DND-41 (cell line): Measurements from ENCODE around the gene NEAT1.

Experiments
- ATAC-seq: fragments of 200-7000 bp; cut with Tn5 transposase; 3 replicates; pipeline ENCODE4 v1.9.1; 2021; ENCODE audit warnings: low read depth; ENCODE audit not compliant: insufficient read depth
- DNase-seq: peaks from one replicate; pipeline ENCODE4 v3.0.0-alpha.2; 2020
- H2AFZ ChIP-seq: 2 replicates; pipeline ENCODE4 v1.6.0; 2012; ENCODE audit warnings: low read depth, low read length
- H3K27ac ChIP-seq: 2 replicates; pipeline ENCODE4 v1.5.1; 2012; ENCODE audit warnings: low read length, inconsistent platforms
- H3K27me3 ChIP-seq: fragments of 200-600 bp; sonication (generic); 2 replicates; pipeline ENCODE4 v1.6.0; 2012; ENCODE audit warnings: low read length, mild to moderate bottlenecking, inconsistent platforms; ENCODE audit not compliant: insufficient read depth, poor library complexity
- H3K36me3 ChIP-seq: 2 replicates; pipeline ENCODE4 v1.5.1; 2012; ENCODE audit warnings: low read length, inconsistent platforms; ENCODE audit not compliant: insufficient read depth
- H3K4me1 ChIP-seq: 2 replicates; pipeline ENCODE4 v1.5.1; 2012; ENCODE audit warnings: mild to moderate bottlenecking, low read length; ENCODE audit not compliant: insufficient read depth
- H3K4me2 ChIP-seq: 2 replicates; pipeline ENCODE4 v1.6.0; 2012; ENCODE audit warnings: mild to moderate bottlenecking, moderate library complexity, low read length, inconsistent platforms; ENCODE audit not compliant: insufficient read depth
- H3K4me3 ChIP-seq, 2 experiments: fragments of 200-600 bp in 1 of 2; shearing (Covaris generic) in 1 of 2; 2 replicates each; pipeline ENCODE4 v1.5.1; 2012 to 2016; ENCODE audit warnings: inconsistent platforms in 2 of 2, low read length in 2 of 2, mild to moderate bottlenecking in 2 of 2, low read depth in 1 of 2, moderate library complexity in 1 of 2
- H3K79me2 ChIP-seq: 2 replicates; pipeline ENCODE4 v1.6.0; 2012; ENCODE audit warnings: low read length, inconsistent platforms; ENCODE audit not compliant: insufficient read depth
- H3K9ac ChIP-seq: 2 replicates; pipeline ENCODE4 v1.6.0; 2012; ENCODE audit warnings: low read depth, mild to moderate bottlenecking, inconsistent platforms, low read length, moderate library complexity
- H3K9me3 ChIP-seq: 2 replicates; pipeline ENCODE4 v1.5.1; 2012; ENCODE audit warnings: low read length, moderate library complexity, mild to moderate bottlenecking, inconsistent platforms; ENCODE audit not compliant: insufficient read depth, severe bottlenecking
- H4K20me1 ChIP-seq: 2 replicates; pipeline ENCODE4 v1.6.0; 2012; ENCODE audit warnings: low read length; ENCODE audit not compliant: insufficient read depth
- CTCF ChIP-seq: IDR thresholded peaks from 2 replicates; pipeline ENCODE4 v1.5.1; 2012; ENCODE audit warnings: borderline replicate concordance, low read length, moderate library complexity, mild to moderate bottlenecking; ENCODE audit not compliant: poor library complexity, severe bottlenecking; ENCODE audit errors: extremely low read depth
- EZH2 ChIP-seq: IDR thresholded peaks from 3 replicates; pipeline ENCODE4 v1.6.1; 2012; ENCODE audit warnings: borderline replicate concordance, low read depth, mild to moderate bottlenecking, moderate library complexity, low read length, inconsistent platforms; ENCODE audit not compliant: severe bottlenecking

NEAT1 gene

GRCh38 chr11:65390099-65390941, 32.3 kb upstream of the NEAT1 start:
- Histone ChIP-seq H3K9ac (no peak overlapping the region), H3K79me2 (peaks cover 75% of the 10 kb centered on the region), H4K20me1 (peaks cover 26% of the 10 kb centered on the region), H3K4me1 (peaks cover 43% of the 10 kb centered on the region), H3K4me2 (peak overlapping the region; percentile 91; the same call in 1 of the 2 replicates), H2AFZ (no peak overlapping the region), H3K36me3 (peaks cover 61% of the 10 kb centered on the region), H3K27me3 (no peaks in the 10 kb centered on the region), H3K27ac (peak overlapping the region; percentile 44), H3K4me3 (no peak overlapping the region), H3K9me3 (no peaks in the 10 kb centered on the region)
- no peak for ATAC-seq
- no peak for TF ChIP-seq EZH2
- no peak for TF ChIP-seq CTCF
- no peak for DNase-seq

- Histone ChIP-seq H3K9ac (no peak overlapping the region), H3K36me3 (peaks cover 68% of the 10 kb centered on the region), H3K9me3 (no peaks in the 10 kb centered on the region), H3K4me2 (no peak overlapping the region), H3K79me2 (peaks cover 74% of the 10 kb centered on the region), H3K4me3 (no peak overlapping the region), H4K20me1 (peaks cover 26% of the 10 kb centered on the region), H3K4me1 (peaks cover 38% of the 10 kb centered on the region), H3K27me3 (no peaks in the 10 kb centered on the region), H3K27ac (0 out of 2 replicates have a peak overlapping the region, but pooled peaks have one; percentile 31), H2AFZ (no peak overlapping the region)
- TF ChIP-seq CTCF = no peak
- TF ChIP-seq EZH2 = no peak
- no peak for ATAC-seq
- no peak for DNase-seq
Observed at GRCh38 chr11:65390996-65391395, 31.6 kb upstream of the NEAT1 start.

- TF ChIP-seq CTCF (no peak), EZH2 (no peak)
- no peak overlapping the region for H3K4me3 ChIP-seq
- no peak for ATAC-seq
- H3K9ac ChIP-seq = no peak overlapping the region
- peaks cover 80% of the 10 kb centered on the region for H3K36me3 ChIP-seq
- no peaks in the 10 kb centered on the region for H3K27me3 ChIP-seq
- H4K20me1 ChIP-seq = peaks cover 26% of the 10 kb centered on the region
- H3K4me2 ChIP-seq = no peak overlapping the region
- peaks cover 29% of the 10 kb centered on the region for H3K4me1 ChIP-seq
- DNase-seq = no peak
- peaks cover 62% of the 10 kb centered on the region for H3K79me2 ChIP-seq
- no peak overlapping the region for H2AFZ ChIP-seq
- no peak overlapping the region for H3K27ac ChIP-seq
- no peaks in the 10 kb centered on the region for H3K9me3 ChIP-seq
Observed at GRCh38 chr11:65392186-65392829, 30.3 kb upstream of the NEAT1 start.
